Endothelial cell of umbilical vein (primary cell): ENCODE results near the gene LARGE1. TPM values are rescaled to one million over a fixed set of nuclear protein-coding genes. Genes with fewer than 3 reads are reported as not detected.

Experiments used
- BruUV-seq: library from RNA; stranded (reverse); fragments of 400-500 nt; replicated peaks from 2 replicates; lab custom pipeline; 2021; lab: Mats Ljungman, UMichigan
- CTCF ChIA-PET: fragments of 300-600, 350-600 bp; sonication (Branson Sonifier 250); formaldehyde crosslinking; loops from one replicate; lab custom pipeline; 2021; ENCODE audit warnings: antibody characterized with exemption, inconsistent platforms; lab: Charles Lee
- POLR2A ChIA-PET: fragments of 300-600, 350-600 bp; sonication (Branson Sonifier 250); formaldehyde crosslinking; loops from one replicate; lab custom pipeline; 2021; ENCODE audit warnings: antibody characterized with exemption, inconsistent platforms; lab: Charles Lee
- DNase-seq: peaks from one replicate; pipeline ENCODE4 v3.0.0-alpha.2; 2011; ENCODE audit warnings: low read depth, low spot score
- FAIRE-seq: peaks from 2 replicates; lab custom pipeline; 2011; peaks lifted over from hg19 to GRCh38; lab: Jason Lieb, UNC
- H2AFZ ChIP-seq: 2 replicates; pipeline ENCODE4 v1.6.0; 2012; ENCODE audit warnings: low read depth, low read length, control low read depth, inconsistent platforms
- H3K27ac ChIP-seq: 2 replicates; pipeline ENCODE4 v1.5.1; 2011; ENCODE audit warnings: low read depth, mild to moderate bottlenecking, control low read depth, low read length, moderate library complexity; ENCODE audit not compliant: insufficient read depth
- H3K27me3 ChIP-seq, 2 experiments: 2 replicates each; pipeline versions ENCODE4 v1.6.0 to v1.6.1; 2011; ENCODE audit warnings: low read length in 2 of 2, mixed read lengths in 1 of 2; ENCODE audit not compliant: control insufficient read depth in 2 of 2, insufficient read depth in 2 of 2
- H3K36me3 ChIP-seq, 2 experiments: 2 replicates in 1 of 2; 3 replicates in 1 of 2; pipeline ENCODE4 v1.5.1; 2011; ENCODE audit warnings: low read length in 2 of 2, mild to moderate bottlenecking in 1 of 2, moderate library complexity in 1 of 2; ENCODE audit not compliant: control insufficient read depth in 2 of 2, insufficient read depth in 2 of 2; ENCODE audit errors: extremely low read depth in 1 of 2
- H3K4me1 ChIP-seq: 3 replicates; pipeline ENCODE4 v1.5.1; 2011; ENCODE audit warnings: mild to moderate bottlenecking, low read length; ENCODE audit not compliant: control insufficient read depth, insufficient read depth; ENCODE audit errors: extremely low read depth
- H3K4me2 ChIP-seq: 2 replicates; pipeline ENCODE4 v1.6.1; 2011; ENCODE audit warnings: low read length, control low read depth, mixed read lengths; ENCODE audit not compliant: insufficient read depth
- H3K4me3 ChIP-seq, 3 experiments: fragments of 200-600 bp in 1 of 3; sonication (generic), shearing (Covaris generic) in 1 of 3; replicated peaks in 1 of 3; 2 replicates each; pipeline ENCODE4 v1.5.1; 2011 to 2016; ENCODE audit warnings: control low read depth in 3 of 3, low read length in 3 of 3, mild to moderate bottlenecking in 2 of 3, inconsistent platforms in 1 of 3, low read depth in 1 of 3, moderate library complexity in 1 of 3; ENCODE audit not compliant: insufficient read depth in 1 of 3
- H3K79me2 ChIP-seq: 2 replicates; pipeline ENCODE4 v1.6.0; 2012; ENCODE audit warnings: low read length, inconsistent platforms; ENCODE audit not compliant: control insufficient read depth, insufficient read depth
- H3K9ac ChIP-seq: replicated peaks from 2 replicates; pipeline ENCODE3; 2011; ENCODE audit warnings: low read length, control low read depth; ENCODE audit not compliant: insufficient read depth; ENCODE audit errors: extremely low read depth
- H3K9me1 ChIP-seq: replicated peaks from 3 replicates; pipeline ENCODE4 v1.6.0; 2011; ENCODE audit warnings: mild to moderate bottlenecking, low read length; ENCODE audit not compliant: control insufficient read depth, insufficient read depth; ENCODE audit errors: extremely low read depth
- H3K9me3 ChIP-seq: replicated peaks from 2 replicates; pipeline ENCODE4 v1.5.1; 2012; ENCODE audit warnings: low read length, inconsistent platforms; ENCODE audit not compliant: control insufficient read depth, insufficient read depth
- H4K20me1 ChIP-seq: replicated peaks from 2 replicates; pipeline ENCODE3; 2011; ENCODE audit warnings: mild to moderate bottlenecking, low read length; ENCODE audit not compliant: control insufficient read depth, insufficient read depth; ENCODE audit errors: extremely low read depth
- CTCF ChIP-seq, 2 donors: IDR thresholded peaks; 1 replicate in 1 of 2; 2 replicates in 1 of 2; pipeline ENCODE4 v1.5.1; 2011; ENCODE audit warnings: low read length in 2 of 2, mild to moderate bottlenecking in 2 of 2, moderate library complexity in 2 of 2, control low read depth in 1 of 2, inconsistent platforms in 1 of 2, low read depth in 1 of 2; ENCODE audit not compliant: insufficient read depth in 1 of 2; ENCODE audit errors: extremely low read depth in 1 of 2
- EZH2 ChIP-seq: IDR thresholded peaks from 2 replicates; pipeline ENCODE4 v1.6.1; 2012; ENCODE audit warnings: borderline replicate concordance, low read depth, mild to moderate bottlenecking, moderate library complexity, low read length, inconsistent platforms; ENCODE audit not compliant: severe bottlenecking
- FOS ChIP-seq: IDR thresholded peaks from 2 replicates; pipeline ENCODE4 v1.6.1; 2011; ENCODE audit warnings: mild to moderate bottlenecking, low read length, moderate library complexity, borderline replicate concordance; ENCODE audit not compliant: insufficient read depth
- GATA2 ChIP-seq: IDR thresholded peaks from 2 replicates; pipeline ENCODE4 v1.7.0; 2011; ENCODE audit warnings: low read depth, mild to moderate bottlenecking, moderate library complexity, mixed read lengths, low read length; ENCODE audit not compliant: insufficient read length, insufficient read depth
- JUN ChIP-seq: IDR thresholded peaks from 2 replicates; pipeline ENCODE4 v1.6.1; 2011; ENCODE audit warnings: borderline replicate concordance, low read depth; ENCODE audit not compliant: insufficient read length, insufficient read depth
- MAX ChIP-seq: IDR thresholded peaks from 2 replicates; pipeline ENCODE4 v1.6.1; 2011; ENCODE audit not compliant: insufficient read depth, insufficient read length
- MYC ChIP-seq: IDR thresholded peaks from one replicate; pipeline ENCODE4 v1.6.1; 2011; ENCODE audit warnings: mild to moderate bottlenecking, low read depth, low read length
- POLR2A ChIP-seq: IDR thresholded peaks from 2 replicates; pipeline ENCODE4 v1.6.1; 2012; ENCODE audit warnings: low read depth, mild to moderate bottlenecking, control low read depth, low read length
- POLR2AphosphoS5 ChIP-seq: IDR thresholded peaks from 2 replicates; pipeline ENCODE4 v1.6.1; 2012; ENCODE audit warnings: low read depth, mild to moderate bottlenecking, control low read depth, low read length, moderate library complexity; ENCODE audit not compliant: insufficient read depth
- dilution Hi-C: fragments of 300-500 bp; cut with MboI; formaldehyde crosslinking; loops from one replicate; pipeline ENCODE4 v1.15.0; 2019; ENCODE audit warnings: low sequenced_read_pairs; ENCODE audit not compliant: extremely low pct_ligation_motif_present
- intact Hi-C: fragments of 100-400 bp; cut with micrococcal nuclease; formaldehyde crosslinking; loops from one replicate; pipeline ENCODE4 v1.10.0; 2022
- polyA plus RNA-seq, 4 experiments: library from polyadenylated mRNA; depleted of rRNA in 3 of 4; stranded (reverse) in 3 of 4; unstranded in 1 of 4; fragments of >200 nt; gene quantifications; 2 replicates each; pipeline versions ENCODE4 v1.2.1 to v1.2.3, GENCODE V29; 2011 to 2012; ENCODE audit warnings: missing spikeins in 1 of 4
- total RNA-seq: library from RNA; stranded (reverse); gene quantifications from 2 replicates; pipeline ENCODE4 v1.2.3, GENCODE V29; 2021

LARGE1 gene
- total and polyA plus RNA-seq, 2 donors (not counting 3 experiments of a cell fraction or from before 2014, with no cell fraction given) = 0.95 to 4.4 TPM

GRCh38 chr22:33806191-33806590 lies 114.1 kb downstream of the LARGE1 start:
- intact Hi-C loops = no loop called here
- Histone ChIP-seq H3K36me3 (no peaks in the 10 kb centered on the region), H3K9ac (no peak overlapping the region), H3K27me3 (no peaks in the 10 kb centered on the region), H3K4me2 (no peak overlapping the region), H3K9me3 (peaks cover 7% of the 10 kb centered on the region), H2AFZ (no peak overlapping the region), H3K27ac (no peak overlapping the region), H3K79me2 (no peaks in the 10 kb centered on the region), H3K4me3 (no peak overlapping the region), H4K20me1 (no peaks in the 10 kb centered on the region), H3K4me1 (no peaks in the 10 kb centered on the region), H3K9me1 (no peaks in the 10 kb centered on the region)
- no peak for TF ChIP-seq JUN
- TF ChIP-seq GATA2 = no peak
- TF ChIP-seq MAX = no peak
- TF ChIP-seq CTCF (IDR thresholded peaks at IDR 0.05; ENCODE audit: extremely low read depth in 1 of 2, insufficient read depth in 1 of 2, low read depth in 1 of 2, low read length in 2 of 2) = no peak
- no peak for TF ChIP-seq POLR2A
- no peak for TF ChIP-seq FOS
- no peak for TF ChIP-seq POLR2AphosphoS5
- TF ChIP-seq MYC = no peak
- no peak for TF ChIP-seq EZH2
- ChIA-PET CTCF (no interaction called here), POLR2A (no interaction called here)
- dilution Hi-C loops = no loop called here
- BruUV-seq = no TSS peak
- DNase-seq (no peak), FAIRE-seq (no peak)
